GM20000 (cell line): Measurements from ENCODE around the gene TAF8.
"Not testable (repeated sequence)": the region's sequence is repeated elsewhere in the genome, so short reads cannot be mapped to it uniquely, and the experiment has no call there.

Experiments
- DNase-seq: peaks from one replicate; pipeline ENCODE4 v3.0.0; 2012; ENCODE audit warnings: low spot score
- TF ChIP-seq, protein P1 (sequence below): IDR thresholded peaks from 2 replicates; pipeline ENCODE4 v1.5.1; 2012; ENCODE audit warnings: mild to moderate bottlenecking, control low read depth; ENCODE audit errors: extremely low read depth, missing control alignments

The TAF8 gene

GRCh38 chr6:42030585-42031506 lies 19.5 kb upstream of the TAF8 start:
- TF ChIP-seq, protein P1, sequence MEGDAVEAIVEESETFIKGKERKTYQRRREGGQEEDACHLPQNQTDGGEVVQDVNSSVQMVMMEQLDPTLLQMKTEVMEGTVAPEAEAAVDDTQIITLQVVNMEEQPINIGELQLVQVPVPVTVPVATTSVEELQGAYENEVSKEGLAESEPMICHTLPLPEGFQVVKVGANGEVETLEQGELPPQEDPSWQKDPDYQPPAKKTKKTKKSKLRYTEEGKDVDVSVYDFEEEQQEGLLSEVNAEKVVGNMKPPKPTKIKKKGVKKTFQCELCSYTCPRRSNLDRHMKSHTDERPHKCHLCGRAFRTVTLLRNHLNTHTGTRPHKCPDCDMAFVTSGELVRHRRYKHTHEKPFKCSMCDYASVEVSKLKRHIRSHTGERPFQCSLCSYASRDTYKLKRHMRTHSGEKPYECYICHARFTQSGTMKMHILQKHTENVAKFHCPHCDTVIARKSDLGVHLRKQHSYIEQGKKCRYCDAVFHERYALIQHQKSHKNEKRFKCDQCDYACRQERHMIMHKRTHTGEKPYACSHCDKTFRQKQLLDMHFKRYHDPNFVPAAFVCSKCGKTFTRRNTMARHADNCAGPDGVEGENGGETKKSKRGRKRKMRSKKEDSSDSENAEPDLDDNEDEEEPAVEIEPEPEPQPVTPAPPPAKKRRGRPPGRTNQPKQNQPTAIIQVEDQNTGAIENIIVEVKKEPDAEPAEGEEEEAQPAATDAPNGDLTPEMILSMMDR = no peak
- no peak for DNase-seq

GRCh38 chr6:42032366-42032765 lies 18.0 kb upstream of the TAF8 start:
- no peak for DNase-seq
- TF ChIP-seq, protein P1 = no peak

- not testable (repeated sequence) for DNase-seq
Measured at GRCh38 chr6:42037669-42038068, 12.7 kb upstream of the TAF8 start.

DNA sequence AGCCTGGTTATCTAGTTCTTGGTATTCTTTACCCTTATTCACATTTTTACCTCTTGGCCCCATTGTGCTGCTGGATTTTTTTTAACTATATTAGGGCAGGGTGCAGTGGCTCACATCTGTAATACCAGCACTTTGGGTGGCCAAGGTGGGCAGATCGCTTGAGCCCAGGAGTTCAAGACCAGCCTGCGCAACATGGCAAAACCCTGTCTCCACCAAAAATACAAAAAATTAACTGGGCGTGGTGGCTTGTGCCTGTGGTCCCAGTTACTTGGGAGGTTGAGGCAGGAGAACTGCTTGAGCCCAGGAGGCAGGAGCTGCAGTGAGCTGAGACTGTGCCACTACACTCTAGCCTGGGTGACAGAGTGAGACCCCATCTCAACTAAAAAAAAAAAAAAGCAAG lies 12.2 kb upstream of the TAF8 start:
- TF ChIP-seq, protein P1 = no peak
- no peak for DNase-seq

- TF ChIP-seq, protein P1 = no peak
- DNase-seq = no peak
Measured at GRCh38 chr6:42038811-42039408, 11.4 kb upstream of the TAF8 start.

GRCh38 chr6:42040856-42041480 lies 9.4 kb upstream of the TAF8 start:
- TF ChIP-seq, protein P1 = no peak
- DNase-seq = no peak

GRCh38 chr6:42041481-42042053 lies 8.8 kb upstream of the TAF8 start:
- DNase-seq = no peak
- TF ChIP-seq, protein P1 = no peak
